ENCODE measurements around the gene DCDC2C. TPM values are rescaled to one million over a fixed set of nuclear protein-coding genes. Genes with fewer than 3 reads are reported as not detected.

Gene DCDC2C
- total RNA-seq, 1 experiment from 2014 or later, result not detected

GRCh38 chr2:3672861-3673678, 30.3 kb upstream of the DCDC2C start:
- intact Hi-C loops (cut with micrococcal nuclease), result no loop called here
- no peaks in the 10 kb centered on the region for H3K36me3 Mint-ChIP-seq (ENCODE audit: insufficient read depth, unreplicated experiment)
- no TSS peak for BruUV-seq (replicated peaks)
- CTCF ChIA-PET, result interaction anchor here (1.3 kb wide), 1 partner anchor 249 kb away, joined by 3 read pairs; no protein-coding TSS in a partner anchor
- H3K4me3 Mint-ChIP-seq (ENCODE audit: unreplicated experiment), result no peak overlapping the region
- DNase-seq (ENCODE audit: unreplicated experiment), result no peak
- TF ChIP-seq, protein P1, sequence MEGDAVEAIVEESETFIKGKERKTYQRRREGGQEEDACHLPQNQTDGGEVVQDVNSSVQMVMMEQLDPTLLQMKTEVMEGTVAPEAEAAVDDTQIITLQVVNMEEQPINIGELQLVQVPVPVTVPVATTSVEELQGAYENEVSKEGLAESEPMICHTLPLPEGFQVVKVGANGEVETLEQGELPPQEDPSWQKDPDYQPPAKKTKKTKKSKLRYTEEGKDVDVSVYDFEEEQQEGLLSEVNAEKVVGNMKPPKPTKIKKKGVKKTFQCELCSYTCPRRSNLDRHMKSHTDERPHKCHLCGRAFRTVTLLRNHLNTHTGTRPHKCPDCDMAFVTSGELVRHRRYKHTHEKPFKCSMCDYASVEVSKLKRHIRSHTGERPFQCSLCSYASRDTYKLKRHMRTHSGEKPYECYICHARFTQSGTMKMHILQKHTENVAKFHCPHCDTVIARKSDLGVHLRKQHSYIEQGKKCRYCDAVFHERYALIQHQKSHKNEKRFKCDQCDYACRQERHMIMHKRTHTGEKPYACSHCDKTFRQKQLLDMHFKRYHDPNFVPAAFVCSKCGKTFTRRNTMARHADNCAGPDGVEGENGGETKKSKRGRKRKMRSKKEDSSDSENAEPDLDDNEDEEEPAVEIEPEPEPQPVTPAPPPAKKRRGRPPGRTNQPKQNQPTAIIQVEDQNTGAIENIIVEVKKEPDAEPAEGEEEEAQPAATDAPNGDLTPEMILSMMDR (IDR thresholded peaks at IDR 0.05; ENCODE audit: unreplicated experiment), result no peak
- H3K27ac Mint-ChIP-seq (ENCODE audit: low read depth, unreplicated experiment), result no peak overlapping the region
- POLR2A ChIA-PET, result no interaction called here
- no peaks in the 10 kb centered on the region for H3K4me1 Mint-ChIP-seq (ENCODE audit: insufficient read depth, unreplicated experiment)
- peaks cover 8% of the 10 kb centered on the region for H3K27me3 Mint-ChIP-seq (ENCODE audit: insufficient read depth, unreplicated experiment)
- H3K9me3 Mint-ChIP-seq (ENCODE audit: unreplicated experiment), result no peaks in the 10 kb centered on the region

- ChIA-PET POLR2A (no interaction called here), CTCF (interaction anchor here (1.1 to 1.3 kb wide), 2 partner anchors 11 to 250 kb away, joined by 3 to 5 read pairs; no protein-coding TSS in a partner anchor)
- no peak for DNase-seq (ENCODE audit: unreplicated experiment)
- TF ChIP-seq, protein P1 (IDR thresholded peaks at IDR 0.05; ENCODE audit: unreplicated experiment), result no peak
- no TSS peak for BruUV-seq (replicated peaks)
- no peak overlapping the region for H3K4me3 Mint-ChIP-seq (ENCODE audit: unreplicated experiment)
- H3K27ac Mint-ChIP-seq (ENCODE audit: low read depth, unreplicated experiment), result no peak overlapping the region
- H3K9me3 Mint-ChIP-seq (ENCODE audit: unreplicated experiment), result no peaks in the 10 kb centered on the region
- H3K27me3 Mint-ChIP-seq (ENCODE audit: insufficient read depth, unreplicated experiment), result peaks cover 15% of the 10 kb centered on the region
- no peaks in the 10 kb centered on the region for H3K36me3 Mint-ChIP-seq (ENCODE audit: insufficient read depth, unreplicated experiment)
- intact Hi-C loops (cut with micrococcal nuclease), result no loop called here
- H3K4me1 Mint-ChIP-seq (ENCODE audit: insufficient read depth, unreplicated experiment), result no peaks in the 10 kb centered on the region
Observed at GRCh38 chr2:3674066-3674845, 29.1 kb upstream of the DCDC2C start.

DNA sequence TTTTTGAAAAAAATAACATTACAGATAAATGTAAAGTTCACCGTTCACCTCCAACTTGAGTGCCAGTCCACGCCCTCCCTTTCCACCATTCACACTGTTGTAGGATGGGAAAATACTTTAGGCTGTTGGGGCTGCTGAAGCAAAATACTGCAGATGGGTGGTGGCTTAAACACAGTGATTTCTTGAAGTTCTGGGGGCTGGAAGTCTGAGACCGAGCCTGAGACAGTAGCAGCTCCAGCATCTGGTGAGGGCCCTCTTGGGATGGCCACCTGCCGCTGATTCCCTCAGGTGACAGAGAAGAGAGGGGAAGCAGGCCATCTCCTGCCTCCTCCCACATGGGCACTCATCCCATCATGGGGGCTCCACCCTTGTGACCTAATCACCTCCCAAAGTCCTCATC, 27.7 kb upstream of the DCDC2C start:
- no peak overlapping the region for H3K27ac Mint-ChIP-seq (ENCODE audit: low read depth, unreplicated experiment)
- BruUV-seq (replicated peaks), result no TSS peak

GRCh38 chr2:3677436-3677835, 25.9 kb upstream of the DCDC2C start:
- ChIA-PET CTCF (interaction anchor here (2.6 kb wide), 1 partner anchor 14 kb away, joined by 11 read pairs; no protein-coding TSS in a partner anchor), POLR2A (no interaction called here)
- no peak overlapping the region for H3K4me3 Mint-ChIP-seq (ENCODE audit: unreplicated experiment)
- no peaks in the 10 kb centered on the region for H3K36me3 Mint-ChIP-seq (ENCODE audit: insufficient read depth, unreplicated experiment)
- BruUV-seq (replicated peaks), result no TSS peak
- H3K27me3 Mint-ChIP-seq (ENCODE audit: insufficient read depth, unreplicated experiment), result peaks cover 15% of the 10 kb centered on the region
- no peaks in the 10 kb centered on the region for H3K9me3 Mint-ChIP-seq (ENCODE audit: unreplicated experiment)
- DNase-seq (ENCODE audit: unreplicated experiment), result no peak
- no peaks in the 10 kb centered on the region for H3K4me1 Mint-ChIP-seq (ENCODE audit: insufficient read depth, unreplicated experiment)
- no peak overlapping the region for H3K27ac Mint-ChIP-seq (ENCODE audit: low read depth, unreplicated experiment)
- TF ChIP-seq, protein P1 (IDR thresholded peaks at IDR 0.05; ENCODE audit: unreplicated experiment), result no peak
- intact Hi-C loops (cut with micrococcal nuclease), result no loop called here

More for the DNA sequence above, 27.7 kb upstream of the DCDC2C start:
- CTCF ChIA-PET, result no interaction called here
- TF ChIP-seq, protein P1 (IDR thresholded peaks at IDR 0.05; ENCODE audit: unreplicated experiment), result no peak
- intact Hi-C loops (cut with micrococcal nuclease), result no loop called here
- Mint-ChIP-seq H3K4me3 (ENCODE audit: unreplicated experiment) (no peak overlapping the region), H3K4me1 (ENCODE audit: insufficient read depth, unreplicated experiment) (no peaks in the 10 kb centered on the region), H3K27me3 (ENCODE audit: insufficient read depth, unreplicated experiment) (peaks cover 15% of the 10 kb centered on the region), H3K36me3 (ENCODE audit: insufficient read depth, unreplicated experiment) (no peaks in the 10 kb centered on the region), H3K9me3 (ENCODE audit: unreplicated experiment) (no peaks in the 10 kb centered on the region)
- no peak for DNase-seq (ENCODE audit: unreplicated experiment)
- POLR2A ChIA-PET, result no interaction called here

All from MCF 10A (cell line).